Activated naive CD8-positive, alpha-beta T cell treated with anti-CD3 and anti-CD28 coated beads, Interleukin-2, amount 10 ng/mL, durations not matched to agents 7 days and 5 days (primary cell): Measurements from ENCODE around the gene CDKAL1. TPM values are rescaled to one million over a fixed set of nuclear protein-coding genes. Genes with fewer than 3 reads are reported as not detected.

Experiments
- ATAC-seq: fragments of 150-1000 bp; cut with Tn5 transposase; one replicate; pipeline ENCODE4 v1.10.0; 2021; ENCODE audit warnings: low read depth, moderate library complexity
- POLR2A ChIA-PET: fragments of 350-600 bp; sonication (Branson Sonifier 250); formaldehyde crosslinking; loops from one replicate; lab custom pipeline; 2021; ENCODE audit warnings: antibody characterized with exemption; lab: Charles Lee
- DNase-seq: peaks from one replicate; pipeline ENCODE4 v3.0.0; 2021
- H3K27ac Mint-ChIP-seq: one replicate; pipeline ENCODE4 v1.8.0; 2022; ENCODE audit warnings: mild to moderate bottlenecking, mixed read lengths
- H3K27me3 Mint-ChIP-seq: one replicate; pipeline ENCODE4 v1.8.0; 2022; ENCODE audit warnings: mild to moderate bottlenecking, moderate library complexity, mixed read lengths
- H3K36me3 Mint-ChIP-seq: one replicate; pipeline ENCODE4 v1.8.0; 2021; ENCODE audit warnings: mild to moderate bottlenecking, mixed read lengths
- H3K4me1 Mint-ChIP-seq: one replicate; pipeline ENCODE4 v1.8.0; 2021; ENCODE audit warnings: mixed read lengths
- H3K4me3 Mint-ChIP-seq: one replicate; pipeline ENCODE4 v1.8.0; 2022; ENCODE audit warnings: mild to moderate bottlenecking, moderate library complexity, mixed read lengths
- H3K9me3 Mint-ChIP-seq: one replicate; pipeline ENCODE4 v1.8.0; 2021; ENCODE audit warnings: mixed read lengths
- total RNA-seq, 2 experiments: library from RNA; stranded (reverse); gene quantifications; one replicate each; pipeline ENCODE4 v1.2.3, GENCODE V29; 2021

Gene CDKAL1
- total RNA-seq, 2 experiments from 2014 or later: 22.7 to 24.4 TPM

- POLR2A ChIA-PET: interaction anchor here (0.7 to 2.5 kb wide), 3 partner anchors 9 to 1030 kb away, joined by 3 to 12 read pairs (median 3); no protein-coding TSS in a partner anchor
- no peak for DNase-seq
- Mint-ChIP-seq H3K27me3 (no peaks in the 10 kb centered on the region), H3K4me3 (peak overlapping the region; percentile 48), H3K27ac (no peak overlapping the region), H3K4me1 (peaks cover 12% of the 10 kb centered on the region), H3K9me3 (no peaks in the 10 kb centered on the region), H3K36me3 (peaks cover 12% of the 10 kb centered on the region)
- ATAC-seq: peak; percentile 50
Observed at GRCh38 chr6:20564777-20565176, 30.5 kb downstream of the CDKAL1 start.

GRCh38 chr6:20565342-20565741 lies 31.1 kb downstream of the CDKAL1 start:
- POLR2A ChIA-PET: interaction anchor here (0.8 to 2.5 kb wide), 2 partner anchors 1023 to 1030 kb away, joined by 3 to 12 read pairs; no protein-coding TSS in a partner anchor
- DNase-seq: no peak
- Mint-ChIP-seq H3K4me3 (no peak overlapping the region), H3K4me1 (peaks cover 12% of the 10 kb centered on the region), H3K9me3 (no peaks in the 10 kb centered on the region), H3K27ac (no peak overlapping the region), H3K36me3 (peaks cover 12% of the 10 kb centered on the region), H3K27me3 (no peaks in the 10 kb centered on the region)
- no peak for ATAC-seq

GRCh38 chr6:20566109-20566508 lies 31.9 kb downstream of the CDKAL1 start:
- Mint-ChIP-seq H3K9me3 (no peaks in the 10 kb centered on the region), H3K27me3 (no peaks in the 10 kb centered on the region), H3K4me3 (no peak overlapping the region), H3K4me1 (peaks cover 12% of the 10 kb centered on the region), H3K36me3 (peaks cover 12% of the 10 kb centered on the region), H3K27ac (no peak overlapping the region)
- POLR2A ChIA-PET: interaction anchor here (2.5 kb wide), 1 partner anchor 1022 kb away, joined by 12 read pairs; no protein-coding TSS in a partner anchor
- ATAC-seq (no peak), DNase-seq (no peak)

GRCh38 chr6:20569000-20569610 lies 34.8 kb downstream of the CDKAL1 start:
- DNase-seq (no peak), ATAC-seq (no peak)
- H3K4me1 Mint-ChIP-seq: peaks cover 22% of the 10 kb centered on the region
- H3K9me3 Mint-ChIP-seq: no peaks in the 10 kb centered on the region
- POLR2A ChIA-PET: no interaction called here
- no peak overlapping the region for H3K27ac Mint-ChIP-seq
- H3K4me3 Mint-ChIP-seq: no peak overlapping the region
- no peaks in the 10 kb centered on the region for H3K27me3 Mint-ChIP-seq
- peaks cover 17% of the 10 kb centered on the region for H3K36me3 Mint-ChIP-seq

- Mint-ChIP-seq H3K4me3 (no peak overlapping the region), H3K27ac (no peak overlapping the region), H3K27me3 (no peaks in the 10 kb centered on the region), H3K4me1 (peaks cover 15% of the 10 kb centered on the region), H3K9me3 (no peaks in the 10 kb centered on the region), H3K36me3 (peaks cover 20% of the 10 kb centered on the region)
- POLR2A ChIA-PET: no interaction called here
- ATAC-seq (no peak), DNase-seq (no peak)
Observed at GRCh38 chr6:20571261-20571660, 37.0 kb downstream of the CDKAL1 start.

- ATAC-seq (no peak), DNase-seq (no peak)
- Mint-ChIP-seq H3K4me1 (peaks cover 15% of the 10 kb centered on the region), H3K9me3 (no peaks in the 10 kb centered on the region), H3K36me3 (peaks cover 22% of the 10 kb centered on the region), H3K4me3 (no peak overlapping the region), H3K27ac (no peak overlapping the region), H3K27me3 (no peaks in the 10 kb centered on the region)
- POLR2A ChIA-PET: interaction anchor here (0.6 kb wide), 1 partner anchor 54 kb away, joined by 3 read pairs; no protein-coding TSS in a partner anchor
Observed at GRCh38 chr6:20572288-20572687, 38.0 kb downstream of the CDKAL1 start.

- Mint-ChIP-seq H3K36me3 (peaks cover 20% of the 10 kb centered on the region), H3K27ac (no peak overlapping the region), H3K4me1 (peaks cover 15% of the 10 kb centered on the region), H3K4me3 (no peak overlapping the region), H3K27me3 (no peaks in the 10 kb centered on the region), H3K9me3 (no peaks in the 10 kb centered on the region)
- ATAC-seq: no peak
- POLR2A ChIA-PET: interaction anchor here (0.6 kb wide), 1 partner anchor 53 kb away, joined by 3 read pairs; no protein-coding TSS in a partner anchor
- DNase-seq: no peak
Observed at GRCh38 chr6:20572940-20573339, 38.7 kb downstream of the CDKAL1 start.

- no peak for DNase-seq
- ATAC-seq: no peak
- Mint-ChIP-seq H3K4me3 (no peak overlapping the region), H3K36me3 (peaks cover 23% of the 10 kb centered on the region), H3K9me3 (no peaks in the 10 kb centered on the region), H3K4me1 (peaks cover 15% of the 10 kb centered on the region), H3K27me3 (no peaks in the 10 kb centered on the region), H3K27ac (no peak overlapping the region)
- POLR2A ChIA-PET: no interaction called here
Observed at GRCh38 chr6:20574355-20574754, 40.1 kb downstream of the CDKAL1 start.

GRCh38 chr6:20575125-20575524 lies 40.9 kb downstream of the CDKAL1 start:
- Mint-ChIP-seq H3K9me3 (no peaks in the 10 kb centered on the region), H3K4me3 (no peak overlapping the region), H3K4me1 (peaks cover 15% of the 10 kb centered on the region), H3K36me3 (peaks cover 25% of the 10 kb centered on the region), H3K27ac (no peak overlapping the region), H3K27me3 (no peaks in the 10 kb centered on the region)
- DNase-seq (no peak), ATAC-seq (no peak)
- POLR2A ChIA-PET: interaction anchor here (1.3 kb wide), 1 partner anchor 1018 kb away, joined by 3 read pairs; the partner anchor contains the start of gene SOX4

GRCh38 chr6:20575704-20576451 lies 41.6 kb downstream of the CDKAL1 start:
- H3K4me3 Mint-ChIP-seq: no peak overlapping the region
- H3K9me3 Mint-ChIP-seq: no peaks in the 10 kb centered on the region
- POLR2A ChIA-PET: interaction anchor here (1.3 kb wide), 1 partner anchor 1018 kb away, joined by 3 read pairs; the partner anchor contains the start of gene SOX4
- no peak overlapping the region for H3K27ac Mint-ChIP-seq
- H3K4me1 Mint-ChIP-seq: peaks cover 15% of the 10 kb centered on the region
- ATAC-seq (no peak), DNase-seq (no peak)
- peaks cover 25% of the 10 kb centered on the region for H3K36me3 Mint-ChIP-seq
- H3K27me3 Mint-ChIP-seq: no peaks in the 10 kb centered on the region

GRCh38 chr6:20577173-20577688 lies 43.0 kb downstream of the CDKAL1 start:
- ATAC-seq: no peak
- no peak for DNase-seq
- no peaks in the 10 kb centered on the region for H3K9me3 Mint-ChIP-seq
- no peak overlapping the region for H3K4me3 Mint-ChIP-seq
- H3K4me1 Mint-ChIP-seq: peaks cover 10% of the 10 kb centered on the region
- H3K27ac Mint-ChIP-seq: no peak overlapping the region
- POLR2A ChIA-PET: no interaction called here
- no peaks in the 10 kb centered on the region for H3K27me3 Mint-ChIP-seq
- H3K36me3 Mint-ChIP-seq: peaks cover 23% of the 10 kb centered on the region

- POLR2A ChIA-PET: no interaction called here
- H3K4me1 Mint-ChIP-seq: peaks cover 3% of the 10 kb centered on the region
- H3K27ac Mint-ChIP-seq: no peak overlapping the region
- no peak for ATAC-seq
- H3K27me3 Mint-ChIP-seq: no peaks in the 10 kb centered on the region
- peaks cover 35% of the 10 kb centered on the region for H3K36me3 Mint-ChIP-seq
- no peak overlapping the region for H3K4me3 Mint-ChIP-seq
- DNase-seq: no peak
- no peaks in the 10 kb centered on the region for H3K9me3 Mint-ChIP-seq
Observed at GRCh38 chr6:20581070-20581469, 46.8 kb downstream of the CDKAL1 start.

GRCh38 chr6:20582586-20583443 lies 48.6 kb downstream of the CDKAL1 start:
- ATAC-seq: no peak
- no peak overlapping the region for H3K27ac Mint-ChIP-seq
- H3K4me3 Mint-ChIP-seq: no peak overlapping the region
- peaks cover 38% of the 10 kb centered on the region for H3K36me3 Mint-ChIP-seq
- no peaks in the 10 kb centered on the region for H3K9me3 Mint-ChIP-seq
- H3K27me3 Mint-ChIP-seq: no peaks in the 10 kb centered on the region
- POLR2A ChIA-PET: no interaction called here
- no peak for DNase-seq
- peaks cover 3% of the 10 kb centered on the region for H3K4me1 Mint-ChIP-seq
